ENCODE data around the gene SPTBN2.
A peak's percentile ranks its signal among the peaks of the same experiment; 100 is the strongest.

SPTBN2 gene

DNA sequence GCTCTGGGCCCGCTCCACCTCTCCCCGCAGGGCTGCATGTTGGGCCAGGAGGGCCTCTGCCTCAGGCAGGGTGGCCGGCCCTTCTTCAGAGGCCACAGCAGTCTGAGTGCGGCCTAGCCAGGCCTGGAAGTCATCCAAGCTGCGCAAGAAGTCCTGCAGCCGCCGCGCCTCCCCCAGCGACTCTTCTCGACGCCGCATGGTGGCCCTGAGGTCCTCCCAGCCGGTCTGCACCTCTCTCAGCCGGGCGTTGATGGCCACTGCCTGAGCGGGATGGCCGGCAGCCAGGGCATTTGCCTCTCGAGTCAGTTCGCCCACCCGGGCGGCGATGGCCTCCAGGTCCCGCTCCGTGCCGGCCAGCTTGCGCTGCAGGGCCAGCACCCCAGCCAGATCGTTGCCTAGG is 28.3 kb downstream of the SPTBN2 start:
- no peak for DNase-seq

DNA sequence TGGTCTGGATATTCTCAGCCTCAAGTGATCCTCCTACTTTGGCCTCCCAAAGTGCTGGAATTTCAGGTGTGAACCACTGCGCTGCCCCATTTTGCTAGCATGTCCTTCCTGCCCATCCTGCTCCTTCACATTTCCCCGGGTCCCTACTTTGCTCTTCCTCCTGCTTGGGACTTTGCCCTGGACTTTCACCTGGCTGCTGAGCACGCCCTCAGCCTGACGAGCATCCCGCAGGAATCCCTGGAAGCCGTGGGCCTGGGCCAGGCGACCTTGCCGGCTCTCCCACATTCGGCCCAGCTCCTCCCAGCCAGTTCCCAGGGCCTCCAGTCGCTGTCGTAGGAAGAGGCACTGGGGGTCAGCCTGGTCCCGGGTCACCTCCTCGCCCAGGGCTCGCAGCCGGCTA is 28.7 kb downstream of the SPTBN2 start:
- no peak for DNase-seq

DNA sequence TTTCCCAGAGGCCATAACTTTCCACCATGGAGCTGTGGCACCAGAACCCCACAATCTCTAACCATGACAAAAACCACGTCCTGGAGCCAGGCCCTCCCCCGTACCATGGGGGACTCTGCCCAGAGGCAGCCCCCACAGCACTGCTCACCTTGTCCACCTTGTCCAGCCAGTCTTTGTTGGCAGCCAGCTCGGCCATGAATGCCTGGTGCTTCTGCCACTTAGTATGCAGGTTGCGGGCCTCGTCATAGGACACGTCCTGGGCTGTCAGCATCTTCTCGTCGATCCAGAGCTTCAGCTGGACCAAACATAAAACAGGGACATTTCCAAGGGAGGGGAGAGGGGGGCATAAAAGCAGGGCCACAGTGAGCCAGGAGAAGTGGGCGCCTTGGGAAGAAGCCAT is 30.5 kb downstream of the SPTBN2 start:
- DNase-seq, result no peak

DNA sequence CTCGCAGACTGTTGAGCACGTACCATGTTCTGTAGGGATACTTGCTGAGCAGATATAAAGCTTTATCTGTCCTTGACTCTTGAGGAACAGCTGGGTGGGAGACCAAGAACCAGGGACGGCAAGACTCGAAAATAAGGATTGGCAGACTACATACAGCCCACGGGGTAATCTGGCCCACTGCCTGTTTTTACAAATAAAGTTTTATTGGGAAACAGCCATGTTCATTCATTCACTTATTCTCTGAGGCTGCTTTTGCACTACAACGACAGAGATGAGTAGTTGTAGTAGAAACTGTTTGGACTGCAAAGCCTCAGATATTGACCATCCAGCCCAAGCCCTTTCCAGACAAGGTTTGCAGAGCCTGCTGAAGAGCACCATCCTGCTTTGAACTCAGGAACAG is 31.0 kb downstream of the SPTBN2 start:
- no peak for DNase-seq

GRCh38 chr11:66696146-66696545 is 32.9 kb downstream of the SPTBN2 start:
- DNase-seq, result no peak

GRCh38 chr11:66694732-66695207 is 34.2 kb downstream of the SPTBN2 start:
- DNase-seq, result peak; percentile 76

GRCh38 chr11:66694056-66694410 is 35.0 kb downstream of the SPTBN2 start:
- DNase-seq, result no peak

GRCh38 chr11:66693356-66694055 is 35.5 kb downstream of the SPTBN2 start:
- DNase-seq, result no peak

DNA sequence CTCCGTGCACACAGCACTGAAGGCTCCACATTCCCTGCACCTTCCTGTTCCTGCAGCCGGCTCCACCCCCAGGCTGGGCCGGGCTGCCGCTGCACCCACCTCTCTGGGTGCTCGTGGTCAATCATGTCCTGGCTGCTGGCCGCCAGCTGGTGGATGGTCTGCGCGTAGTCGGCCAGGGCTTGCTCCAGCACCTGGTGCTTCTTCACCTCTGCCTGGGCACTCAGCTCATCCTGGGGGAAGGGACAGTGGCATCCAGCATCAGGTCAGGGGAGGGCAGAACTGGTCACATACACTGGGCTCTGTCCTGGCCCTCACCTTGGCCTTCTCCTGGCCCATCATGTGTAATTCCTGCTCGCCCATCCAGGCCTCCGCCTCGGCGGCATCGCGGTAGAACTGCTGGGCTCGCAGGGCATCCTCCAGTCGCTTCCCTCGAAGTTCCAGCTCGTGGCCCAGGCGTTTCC is 36.1 kb downstream of the SPTBN2 start:
- no peak for DNase-seq

GRCh38 chr11:66692446-66692845 is 36.6 kb downstream of the SPTBN2 start:
- DNase-seq, result no peak

- no peak for DNase-seq
Observed at GRCh38 chr11:66691311-66691980, 37.6 kb downstream of the SPTBN2 start.

- no peak for DNase-seq
Observed at GRCh38 chr11:66689661-66690590, 39.1 kb downstream of the SPTBN2 start.

DNA sequence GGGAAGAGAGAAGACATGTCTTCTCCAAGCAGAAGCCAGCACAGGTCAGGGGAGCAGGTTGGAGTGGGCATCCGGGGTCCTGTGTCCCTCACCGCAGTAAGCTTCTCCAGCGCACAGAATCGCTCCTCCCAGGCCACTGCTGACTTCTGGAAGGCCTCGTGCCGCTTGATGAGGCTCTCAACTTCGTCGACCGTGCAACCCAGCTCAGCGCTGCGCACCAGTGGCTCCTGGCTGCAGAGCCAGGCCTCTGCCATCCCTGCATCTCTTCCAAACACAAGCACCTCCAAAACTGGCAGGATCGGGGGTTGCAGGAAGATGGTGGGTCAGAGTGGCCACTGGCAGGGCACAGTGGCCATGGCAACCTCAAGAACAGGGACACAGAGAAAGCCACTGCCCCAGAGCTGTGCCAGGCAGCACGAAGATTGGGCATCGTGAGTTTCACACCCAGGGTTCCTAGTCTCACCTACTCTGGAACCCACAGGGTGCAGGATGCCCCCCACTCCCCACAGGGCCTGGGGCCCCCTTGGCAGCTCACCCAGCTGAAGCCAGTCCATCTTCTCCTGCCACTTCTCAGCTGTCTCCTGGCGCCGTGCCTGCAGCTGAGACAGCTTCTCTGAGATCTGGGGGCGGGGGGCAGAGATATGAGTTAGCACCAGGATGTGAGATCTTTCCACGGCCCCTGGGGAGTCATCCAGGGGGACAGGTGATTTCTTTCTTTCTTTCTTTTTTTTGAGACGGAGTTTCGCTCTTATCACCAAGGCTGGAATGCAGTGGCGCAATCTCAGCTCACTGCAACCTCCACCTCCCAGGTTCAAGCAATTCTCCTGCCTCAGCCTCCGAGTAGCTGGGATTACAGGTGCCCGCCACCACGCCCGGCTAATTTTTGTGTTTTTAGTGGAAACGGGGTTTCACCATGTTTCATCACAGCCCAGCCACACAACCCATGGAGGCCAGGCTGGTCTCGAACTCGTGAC is 40.2 kb downstream of the SPTBN2 start:
- DNase-seq, result no peak

DNA sequence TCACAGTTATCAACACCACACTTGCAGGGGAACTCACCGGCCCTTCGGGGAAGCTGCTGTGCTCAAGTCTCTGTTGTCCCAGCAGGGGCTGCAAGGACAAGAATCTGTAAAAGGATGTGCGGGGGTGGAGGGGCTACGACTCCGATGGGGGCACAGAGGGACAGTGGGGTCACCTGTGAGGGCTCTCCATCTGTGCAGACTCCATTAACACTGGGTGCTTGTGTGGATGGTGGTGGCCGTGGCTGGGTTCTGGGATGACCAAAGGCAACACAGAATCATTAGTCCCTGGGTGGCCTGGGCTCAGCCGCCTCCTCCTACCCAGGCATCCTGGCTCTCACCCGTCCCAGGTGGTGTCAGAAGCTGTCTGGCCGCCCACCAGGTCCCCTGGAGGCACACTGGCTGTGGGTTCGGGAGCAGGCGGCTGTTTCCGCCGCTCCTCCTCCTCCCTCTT is 41.2 kb downstream of the SPTBN2 start:
- DNase-seq, result no peak

DNA sequence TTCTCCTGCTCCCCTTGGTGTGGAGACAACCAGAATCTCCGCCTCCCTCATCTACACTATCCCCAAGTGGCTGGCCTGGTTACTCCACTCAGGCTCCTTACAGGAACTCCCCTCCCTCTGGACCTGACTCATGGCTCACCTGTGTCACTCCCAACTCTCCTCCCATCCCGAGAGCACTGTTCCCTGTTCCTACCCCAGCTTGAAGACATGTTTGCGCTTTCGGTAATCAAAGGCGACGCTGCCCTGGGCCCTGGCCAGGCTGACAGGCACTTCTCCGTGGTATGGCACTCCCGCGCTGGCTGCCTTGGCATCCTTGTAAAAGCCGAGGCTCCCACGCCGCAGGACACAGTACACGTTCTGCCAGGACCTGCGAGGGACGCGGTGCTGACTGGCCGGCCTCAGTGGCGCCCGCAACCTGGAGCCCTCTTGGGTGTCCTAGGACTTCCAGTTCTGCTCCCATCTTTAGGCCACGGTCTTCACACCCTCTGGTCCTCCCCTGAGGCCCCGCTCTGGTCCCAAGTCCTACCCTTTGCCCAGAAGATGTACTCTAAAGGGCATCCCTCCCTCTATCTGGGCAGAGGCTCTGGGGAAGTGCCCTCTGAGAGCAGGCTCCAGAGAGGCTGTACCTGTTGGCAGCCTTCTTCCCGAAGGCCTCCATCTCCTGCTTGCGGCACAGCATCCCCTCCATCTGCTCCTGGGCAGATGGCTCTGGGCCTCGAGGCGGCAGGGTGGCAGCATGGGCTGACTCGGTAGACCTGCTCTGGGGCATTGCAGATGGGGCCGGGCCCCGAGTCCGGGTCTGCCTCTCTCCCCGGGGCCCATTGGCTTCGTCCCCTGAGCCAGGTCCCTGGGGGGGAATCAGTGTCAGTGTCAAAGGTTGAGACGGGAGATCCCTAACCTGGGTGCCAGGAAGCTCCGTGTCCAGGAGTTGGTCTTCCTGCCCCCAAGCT is 41.9 kb downstream of the SPTBN2 start:
- DNase-seq, result no peak

- DNase-seq, result no peak
Observed at GRCh38 chr11:66686100-66686785, 42.8 kb downstream of the SPTBN2 start.

DNA sequence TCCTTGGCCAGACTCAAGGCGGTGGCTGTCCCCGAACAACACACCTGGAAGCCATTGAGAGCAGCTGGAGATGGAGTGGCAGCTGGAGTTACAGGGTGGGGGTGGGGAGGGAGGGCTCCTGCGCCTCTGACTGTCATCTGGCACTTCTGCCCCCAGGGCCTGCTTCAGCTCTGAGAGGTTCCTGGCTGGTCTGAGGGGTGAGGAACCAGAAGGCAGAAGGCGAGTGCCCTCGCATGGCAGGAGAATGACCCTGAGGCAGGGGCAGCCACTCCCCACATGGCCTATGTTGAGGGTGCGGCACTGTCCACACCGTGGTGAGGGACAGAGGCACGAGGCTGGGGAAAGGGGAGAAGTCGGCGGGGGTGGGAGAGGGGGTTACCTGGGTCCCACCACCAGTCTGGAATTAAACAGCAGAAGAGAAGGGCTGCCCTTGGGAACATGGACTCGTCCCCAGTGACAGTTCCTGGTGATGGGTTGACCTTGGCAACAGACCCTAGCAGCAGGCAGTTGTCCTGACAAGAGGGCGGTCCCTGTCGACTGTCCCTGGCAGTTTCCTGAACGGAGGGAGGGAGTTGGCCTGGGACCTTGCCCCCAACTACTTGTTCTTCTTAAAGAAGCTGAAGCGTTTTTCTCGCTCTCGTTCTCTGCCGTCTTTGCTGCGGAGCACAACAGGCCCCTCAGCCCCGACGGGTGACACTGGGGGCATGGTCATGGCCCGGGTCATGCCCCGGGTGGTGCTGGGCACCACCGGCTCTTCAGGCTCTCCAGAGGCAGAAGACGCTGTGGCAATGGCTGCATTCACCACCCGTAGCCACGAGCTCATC is 43.5 kb downstream of the SPTBN2 start:
- DNase-seq, result no peak

DNA sequence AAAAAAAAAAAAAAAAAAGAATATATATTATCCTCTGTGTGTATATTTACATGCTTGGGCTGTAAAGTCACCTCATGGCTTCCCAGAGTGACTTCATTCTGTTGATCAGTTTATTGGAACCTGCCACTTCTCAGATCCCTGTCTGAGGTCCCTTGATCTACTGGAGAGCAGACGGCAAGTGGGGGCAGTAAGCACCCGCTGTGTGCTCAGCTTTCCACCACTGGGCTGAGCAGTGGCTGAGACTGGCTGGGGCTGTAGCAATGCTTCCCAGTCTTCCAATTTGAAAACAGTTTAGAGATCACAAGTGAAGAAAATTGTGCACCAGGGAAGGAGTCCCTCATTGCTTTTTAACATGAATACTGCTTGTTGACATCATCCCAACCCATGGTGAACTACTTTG is 44.4 kb downstream of the SPTBN2 start:
- DNase-seq, result no peak

DNA sequence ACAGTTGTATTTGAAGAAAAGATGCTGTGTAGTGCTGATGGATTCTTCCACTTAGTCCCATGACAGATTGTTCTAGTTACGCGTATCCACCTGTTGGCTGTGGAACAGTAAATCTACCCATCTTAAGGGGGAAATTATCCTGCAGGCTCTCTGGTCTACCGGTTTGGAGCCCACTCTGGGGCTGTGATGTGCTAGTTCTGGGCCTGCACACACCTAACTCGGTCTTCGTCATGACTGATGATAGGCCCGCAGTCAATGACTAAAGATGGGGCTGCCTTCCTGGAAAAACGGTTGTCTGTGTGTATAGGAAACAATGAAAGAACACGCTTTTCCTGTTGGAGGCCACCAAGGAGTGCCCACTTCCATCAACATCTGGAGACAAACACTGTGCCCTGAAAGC is 45.1 kb downstream of the SPTBN2 start:
- DNase-seq, result no peak
